GM06990 (cell line): ENCODE results near the gene ZP2.

Experiments used
- DNase-seq: peaks from one replicate; pipeline ENCODE4 v3.0.0-alpha.2; 2011; ENCODE audit not compliant: insufficient read length; ENCODE audit errors: extremely low read depth
- H3K27me3 ChIP-seq: replicated peaks from 2 replicates; pipeline ENCODE4 v1.6.0; 2011; ENCODE audit warnings: low read length; ENCODE audit not compliant: control insufficient read depth, insufficient read depth
- H3K36me3 ChIP-seq: 2 replicates; pipeline ENCODE4 v1.5.1; 2011; ENCODE audit warnings: low read length; ENCODE audit not compliant: control insufficient read depth, insufficient read depth
- H3K4me3 ChIP-seq: replicated peaks from 2 replicates; pipeline ENCODE4 v1.5.1; 2011; ENCODE audit warnings: low read depth, mild to moderate bottlenecking, control low read depth, low read length
- CTCF ChIP-seq: IDR thresholded peaks from 2 replicates; pipeline ENCODE4 v1.5.1; 2011; ENCODE audit warnings: low read length, control low read depth, mild to moderate bottlenecking, inconsistent platforms; ENCODE audit not compliant: insufficient read depth, poor library complexity, severe bottlenecking

Gene ZP2

GRCh38 chr16:21161211-21161610 lies 50.2 kb downstream of the ZP2 start:
- Histone ChIP-seq H3K27me3 (no peaks in the 10 kb centered on the region), H3K4me3 (no peak overlapping the region), H3K36me3 (peaks cover 5% of the 10 kb centered on the region)
- no peak for TF ChIP-seq CTCF
- DNase-seq: no peak

GRCh38 chr16:21160276-21160675 lies 51.1 kb downstream of the ZP2 start:
- Histone ChIP-seq H3K4me3 (no peak overlapping the region), H3K36me3 (peaks cover 3% of the 10 kb centered on the region), H3K27me3 (no peaks in the 10 kb centered on the region)
- TF ChIP-seq CTCF: no peak
- DNase-seq: no peak

- Histone ChIP-seq H3K4me3 (peak overlapping the region; percentile 78), H3K36me3 (peaks cover 2% of the 10 kb centered on the region), H3K27me3 (no peaks in the 10 kb centered on the region)
- no peak for TF ChIP-seq CTCF
- peak; percentile 36 for DNase-seq
These were observed 52.0 kb downstream of the ZP2 start for GRCh38 chr16:21159281-21159951.

GRCh38 chr16:21158208-21159110 lies 52.9 kb downstream of the ZP2 start, which contains the start of gene LDAF1:
Gene LDAF1 (plus strand): TSS chr16:21158674. CDS start chr16:21161183, 2,509 bp downstream.
- Histone ChIP-seq H3K4me3 (peak within 1 kb of the TSS; percentile 78), H3K27me3 (no peaks in the 10 kb centered on the region), H3K36me3 (peaks cover 2% of the 10 kb centered on the region)
- peak; percentile 83 for DNase-seq
- no peak for TF ChIP-seq CTCF

GRCh38 chr16:21157632-21158031 lies 53.7 kb downstream of the ZP2 start:
- H3K36me3 ChIP-seq: no peaks in the 10 kb centered on the region; the same call in 1 of the 2 replicates
- no peaks in the 10 kb centered on the region for H3K27me3 ChIP-seq
- TF ChIP-seq CTCF: no peak
- H3K4me3 ChIP-seq: no peak overlapping the region
- no peak for DNase-seq
